Suppressor macrophage treated with lipopolysaccharide for 4 hours (primary cell): ENCODE results near the gene RCN1.
"Not testable (repeated sequence)": the region's sequence is repeated elsewhere in the genome, so short reads cannot be mapped to it uniquely, and the experiment has no call there.

ENCODE experiments used
- DNase-seq: peaks from one replicate; pipeline ENCODE4 v3.0.0-alpha.2; 2020

The RCN1 gene

GRCh38 chr11:32113920-32114203 is 23.0 kb downstream of the RCN1 start:
- no peak for DNase-seq

- no peak for DNase-seq
These were observed 24.6 kb downstream of the RCN1 start for GRCh38 chr11:32115446-32115845.

- DNase-seq = no peak
These were observed 25.8 kb downstream of the RCN1 start for GRCh38 chr11:32116668-32117067.

- peak; percentile 21 for DNase-seq
These were observed 27.4 kb downstream of the RCN1 start for GRCh38 chr11:32118025-32118974.

GRCh38 chr11:32119139-32119538 is 28.3 kb downstream of the RCN1 start:
- DNase-seq = not testable (repeated sequence)

GRCh38 chr11:32121012-32121411 is 30.1 kb downstream of the RCN1 start:
- no peak for DNase-seq

- no peak for DNase-seq
These were observed 31.3 kb downstream of the RCN1 start for GRCh38 chr11:32122200-32122599.

- DNase-seq = no peak
These were observed 40.4 kb downstream of the RCN1 start for GRCh38 chr11:32131321-32131720.

- DNase-seq = no peak
These were observed 45.8 kb downstream of the RCN1 start for GRCh38 chr11:32136657-32137056.

- peak; percentile 39 for DNase-seq
These were observed 46.4 kb downstream of the RCN1 start for GRCh38 chr11:32137263-32137662.

GRCh38 chr11:32137869-32138268 is 47.0 kb downstream of the RCN1 start:
- DNase-seq = no peak

GRCh38 chr11:32138902-32139301 is 48.0 kb downstream of the RCN1 start:
- DNase-seq = no peak

- no peak for DNase-seq
These were observed 49.1 kb downstream of the RCN1 start for GRCh38 chr11:32139896-32140520.

- DNase-seq = no peak
These were observed 51.1 kb downstream of the RCN1 start for GRCh38 chr11:32141745-32142546.

GRCh38 chr11:32143378-32143777 is 52.5 kb downstream of the RCN1 start:
- DNase-seq = no peak

GRCh38 chr11:32145282-32145681 is 54.4 kb downstream of the RCN1 start:
- DNase-seq = no peak

GRCh38 chr11:32148895-32149294 is 58.0 kb downstream of the RCN1 start:
- DNase-seq = peak; percentile 58

- DNase-seq = no peak
These were observed 58.9 kb downstream of the RCN1 start for GRCh38 chr11:32149748-32150147.

GRCh38 chr11:32151027-32151426 is 60.2 kb downstream of the RCN1 start:
- no peak for DNase-seq

- DNase-seq = no peak
These were observed 61.3 kb downstream of the RCN1 start for GRCh38 chr11:32152216-32152615.

GRCh38 chr11:32152821-32153220 is 61.9 kb downstream of the RCN1 start:
- no peak for DNase-seq

GRCh38 chr11:32153747-32154146 is 62.9 kb downstream of the RCN1 start:
- DNase-seq = no peak

- peak; percentile 19 for DNase-seq
These were observed 63.4 kb downstream of the RCN1 start for GRCh38 chr11:32154275-32154674.
